GM19043 (cell line): ENCODE data around the gene GBE1.
A peak's percentile ranks its signal among the peaks of the same experiment; 100 is the strongest.

Experiments used
- ATAC-seq: cut with Tn5 transposase; IDR thresholded peaks from one replicate; pipeline ENCODE4 v1.9.1; 2021; ENCODE audit warnings: low read depth; ENCODE audit not compliant: unreplicated experiment

The GBE1 gene

GRCh38 chr3:81638480-81638879, 123.0 kb downstream of the GBE1 start:
- no peak for ATAC-seq

GRCh38 chr3:81632659-81633058, 128.8 kb downstream of the GBE1 start:
- ATAC-seq, result no peak

- ATAC-seq, result no peak
Observed at GRCh38 chr3:81624756-81625155, 136.7 kb downstream of the GBE1 start.

- ATAC-seq, result no peak
Observed at GRCh38 chr3:81622395-81622794, 139.1 kb downstream of the GBE1 start.

GRCh38 chr3:81621277-81621676, 140.2 kb downstream of the GBE1 start:
- ATAC-seq, result no peak

GRCh38 chr3:81620849-81621248, 140.6 kb downstream of the GBE1 start:
- no peak for ATAC-seq

GRCh38 chr3:81612768-81613167, 148.7 kb downstream of the GBE1 start:
- no peak for ATAC-seq

GRCh38 chr3:81602781-81603180, 158.7 kb downstream of the GBE1 start:
- no peak for ATAC-seq

- ATAC-seq, result no peak
Observed at GRCh38 chr3:81601707-81602305, 159.6 kb downstream of the GBE1 start.

- no peak for ATAC-seq
Observed at GRCh38 chr3:81592101-81592500, 169.3 kb downstream of the GBE1 start.

- no peak for ATAC-seq
Observed at GRCh38 chr3:81585937-81586336, 175.5 kb downstream of the GBE1 start.

GRCh38 chr3:81585056-81585455, 176.4 kb downstream of the GBE1 start:
- no peak for ATAC-seq

GRCh38 chr3:81581966-81582599, 179.4 kb downstream of the GBE1 start:
- ATAC-seq, result peak; percentile 71

- ATAC-seq, result no peak
Observed at GRCh38 chr3:81580355-81580754, 181.1 kb downstream of the GBE1 start.

- ATAC-seq, result no peak
Observed at GRCh38 chr3:81579744-81580143, 181.7 kb downstream of the GBE1 start.

- no peak for ATAC-seq
Observed at GRCh38 chr3:81572201-81572756, 189.2 kb downstream of the GBE1 start.

- ATAC-seq, result no peak
Observed at GRCh38 chr3:81568378-81568777, 193.1 kb downstream of the GBE1 start.

- no peak for ATAC-seq
Observed at GRCh38 chr3:81565041-81565440, 196.4 kb downstream of the GBE1 start.

- no peak for ATAC-seq
Observed at GRCh38 chr3:81558106-81558505, 203.3 kb downstream of the GBE1 start.

- ATAC-seq, result no peak
Observed at GRCh38 chr3:81554801-81555200, 206.6 kb downstream of the GBE1 start.

GRCh38 chr3:81554388-81554787, 207.1 kb downstream of the GBE1 start:
- peak; percentile 72 for ATAC-seq

- ATAC-seq, result no peak
Observed at GRCh38 chr3:81550415-81550814, 211.0 kb downstream of the GBE1 start.
